Coronary artery (tissue), 2 donors: ENCODE results near the gene NKPD1.

Source experiments
- DNase-seq: peaks from one replicate; pipeline ENCODE4 v3.0.0-alpha.2; 2017; ENCODE audit warnings: low spot score
- H3K27ac ChIP-seq, 2 donors: fragments of 200-600 bp; sonication (generic); one replicate each; pipeline ENCODE4 v1.5.1; 2016 to 2019
- H3K4me3 ChIP-seq: fragments of 200-600 bp; sonication (generic); 2 replicates; pipeline ENCODE4 v1.5.1; 2016; ENCODE audit warnings: mild to moderate bottlenecking, moderate library complexity
- CTCF ChIP-seq: fragments of 200-600 bp; sonication (generic); IDR thresholded peaks from one replicate; pipeline ENCODE4 v1.5.1; 2019; ENCODE audit warnings: antibody characterized with exemption

The NKPD1 gene

GRCh38 chr19:45115809-45116615, 44.8 kb downstream of the NKPD1 start:
- no peak for DNase-seq
- Histone ChIP-seq H3K4me3 (no peak overlapping the region), H3K27ac (no peak overlapping the region)
- TF ChIP-seq CTCF, result no peak

- Histone ChIP-seq H3K4me3 (no peak overlapping the region), H3K27ac (no peak overlapping the region)
- TF ChIP-seq CTCF, result no peak
- no peak for DNase-seq
Measured at GRCh38 chr19:45114116-45114515, 46.7 kb downstream of the NKPD1 start.

GRCh38 chr19:45113628-45114027, 47.2 kb downstream of the NKPD1 start:
- no peak for DNase-seq
- TF ChIP-seq CTCF, result no peak
- no peak overlapping the region for H3K27ac ChIP-seq
- H3K4me3 ChIP-seq, result no peak overlapping the region

GRCh38 chr19:45112111-45112827, 48.5 kb downstream of the NKPD1 start:
- DNase-seq, result no peak
- TF ChIP-seq CTCF, result no peak
- Histone ChIP-seq H3K27ac (no peak overlapping the region), H3K4me3 (no peak overlapping the region)
